GM12874 (cell line): ENCODE results near the gene VWA2.

Source experiments
- TF ChIP-seq, protein P1 (sequence below): IDR thresholded peaks from 2 replicates; pipeline ENCODE4 v1.5.1; 2011; ENCODE audit warnings: low read depth, mild to moderate bottlenecking, control low read depth, low read length, moderate library complexity; ENCODE audit not compliant: insufficient read depth

Gene VWA2

DNA sequence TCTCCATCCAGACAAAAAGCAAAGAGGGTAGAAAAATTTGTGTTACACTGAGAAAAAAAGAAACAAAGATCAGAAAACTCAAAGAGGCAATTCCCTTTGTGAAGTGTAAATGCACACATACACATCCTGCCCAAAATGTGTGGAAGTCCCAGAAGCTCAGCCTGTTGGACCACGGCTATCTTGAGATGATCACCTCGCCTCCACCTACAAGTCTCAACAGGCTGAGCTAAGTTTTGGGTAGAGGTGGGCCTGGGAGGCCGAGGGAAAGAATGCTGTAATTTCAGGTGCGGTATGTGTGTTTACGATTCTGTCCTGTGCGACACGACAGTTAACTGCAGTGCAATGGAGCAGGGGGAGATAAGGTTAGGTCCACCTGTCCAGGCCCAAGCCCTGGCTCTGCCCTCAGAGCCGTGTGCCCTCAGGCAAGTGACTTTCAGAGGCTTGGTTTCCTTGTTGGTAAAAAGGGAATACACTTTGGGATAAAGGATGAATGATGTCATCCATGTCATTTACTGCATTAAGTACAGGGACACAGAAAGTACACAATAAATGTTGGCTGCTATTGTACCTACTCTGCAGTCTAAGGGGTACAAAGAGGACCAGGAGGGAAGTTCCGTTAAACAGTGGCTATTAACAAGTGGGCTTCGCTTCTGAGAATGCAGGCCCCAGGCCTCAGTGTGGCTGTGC is 97.9 kb downstream of the VWA2 start:
- TF ChIP-seq, protein P1, sequence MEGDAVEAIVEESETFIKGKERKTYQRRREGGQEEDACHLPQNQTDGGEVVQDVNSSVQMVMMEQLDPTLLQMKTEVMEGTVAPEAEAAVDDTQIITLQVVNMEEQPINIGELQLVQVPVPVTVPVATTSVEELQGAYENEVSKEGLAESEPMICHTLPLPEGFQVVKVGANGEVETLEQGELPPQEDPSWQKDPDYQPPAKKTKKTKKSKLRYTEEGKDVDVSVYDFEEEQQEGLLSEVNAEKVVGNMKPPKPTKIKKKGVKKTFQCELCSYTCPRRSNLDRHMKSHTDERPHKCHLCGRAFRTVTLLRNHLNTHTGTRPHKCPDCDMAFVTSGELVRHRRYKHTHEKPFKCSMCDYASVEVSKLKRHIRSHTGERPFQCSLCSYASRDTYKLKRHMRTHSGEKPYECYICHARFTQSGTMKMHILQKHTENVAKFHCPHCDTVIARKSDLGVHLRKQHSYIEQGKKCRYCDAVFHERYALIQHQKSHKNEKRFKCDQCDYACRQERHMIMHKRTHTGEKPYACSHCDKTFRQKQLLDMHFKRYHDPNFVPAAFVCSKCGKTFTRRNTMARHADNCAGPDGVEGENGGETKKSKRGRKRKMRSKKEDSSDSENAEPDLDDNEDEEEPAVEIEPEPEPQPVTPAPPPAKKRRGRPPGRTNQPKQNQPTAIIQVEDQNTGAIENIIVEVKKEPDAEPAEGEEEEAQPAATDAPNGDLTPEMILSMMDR: no peak

DNA sequence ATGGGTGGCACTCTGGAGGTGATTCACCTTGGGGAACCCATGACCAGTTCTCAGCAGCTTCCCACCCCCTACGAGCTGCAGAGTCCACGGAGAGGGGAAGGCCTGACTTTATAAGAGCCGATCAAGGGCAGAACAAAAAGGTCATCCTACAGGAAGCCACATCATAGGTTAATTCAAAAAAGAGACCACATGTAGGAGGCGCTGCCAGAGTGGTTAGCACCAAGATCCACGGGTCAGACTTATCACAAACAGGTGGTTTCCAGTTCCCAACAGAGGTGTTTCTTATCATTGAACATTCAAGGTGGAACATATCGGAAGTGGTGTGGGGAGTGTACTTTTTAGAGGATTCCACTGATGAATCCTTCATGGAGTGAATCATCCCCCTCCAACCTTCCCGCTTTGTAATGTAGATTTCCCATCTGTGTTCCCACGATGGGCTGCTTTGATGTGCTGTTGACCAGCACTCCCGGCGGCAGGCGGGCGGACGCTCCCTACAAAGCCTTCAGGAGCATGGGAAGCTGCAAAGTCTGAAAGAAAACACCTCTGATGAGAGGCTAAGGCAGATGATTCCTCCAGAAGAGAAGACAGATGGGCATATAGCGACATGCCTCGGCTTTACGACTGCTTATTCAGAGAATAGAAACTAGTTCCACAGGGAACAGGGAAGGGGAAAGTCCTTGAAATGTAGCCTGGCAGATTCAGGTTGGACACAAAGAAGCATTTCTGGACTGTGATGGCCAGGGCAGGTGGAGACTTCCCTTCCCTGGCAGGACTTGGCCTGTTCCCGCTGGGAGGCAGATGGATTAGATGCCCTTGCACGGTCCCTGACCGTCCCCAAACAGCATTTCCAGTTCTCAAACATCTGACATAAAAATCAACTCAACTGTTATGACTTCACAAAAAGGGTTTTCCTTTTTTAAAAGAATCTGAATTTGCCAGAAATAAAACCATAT is 98.7 kb downstream of the VWA2 start:
- TF ChIP-seq, protein P1: no peak

GRCh38 chr10:114340816-114341215 is 101.8 kb downstream of the VWA2 start:
- TF ChIP-seq, protein P1: no peak
